GM18870 (cell line): ENCODE data around the gene UMAD1.

Experiments
- ATAC-seq: cut with Tn5 transposase; IDR thresholded peaks from one replicate; pipeline ENCODE4 v1.9.1; 2021; ENCODE audit warnings: moderate library complexity; ENCODE audit not compliant: unreplicated experiment

The UMAD1 gene

DNA sequence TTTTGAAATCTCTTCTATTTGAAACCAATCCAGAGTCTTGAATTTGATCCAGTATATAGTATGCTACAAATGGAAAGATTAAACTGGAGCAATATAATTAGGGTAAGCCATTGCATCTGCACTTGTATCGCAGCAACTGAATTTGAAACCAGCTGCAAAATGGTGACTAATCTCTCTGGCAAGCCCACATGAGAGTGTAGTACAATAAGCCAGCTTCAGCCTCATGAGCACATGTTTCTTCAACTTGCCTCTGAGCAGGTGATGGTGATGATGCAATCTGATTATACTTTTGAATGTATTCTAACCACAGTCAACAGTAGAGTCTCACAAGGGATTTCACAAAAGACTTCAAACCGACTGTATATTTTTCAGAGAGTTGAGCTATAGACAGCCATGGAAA, 78.7 kb downstream of the UMAD1 start:
- peak; percentile 96 for ATAC-seq

DNA sequence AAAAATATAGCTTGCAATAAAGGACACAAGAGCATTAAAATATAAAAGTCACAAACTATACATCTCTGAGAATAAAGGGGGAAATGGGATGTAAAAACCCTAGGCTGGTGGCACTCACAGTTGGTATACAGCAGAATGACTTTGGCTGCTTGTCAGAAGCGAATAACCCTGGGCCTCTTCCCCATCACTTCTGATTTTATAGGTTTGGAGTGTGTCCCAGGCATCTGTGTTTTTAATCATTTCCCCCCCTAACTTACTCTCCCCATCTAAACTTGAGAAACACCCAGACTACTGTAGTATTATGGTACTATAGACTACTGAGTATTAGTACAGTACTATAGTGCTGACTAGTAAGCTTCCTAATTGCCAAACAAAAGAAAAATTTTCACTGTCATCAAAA, 79.6 kb downstream of the UMAD1 start:
- ATAC-seq: no peak

DNA sequence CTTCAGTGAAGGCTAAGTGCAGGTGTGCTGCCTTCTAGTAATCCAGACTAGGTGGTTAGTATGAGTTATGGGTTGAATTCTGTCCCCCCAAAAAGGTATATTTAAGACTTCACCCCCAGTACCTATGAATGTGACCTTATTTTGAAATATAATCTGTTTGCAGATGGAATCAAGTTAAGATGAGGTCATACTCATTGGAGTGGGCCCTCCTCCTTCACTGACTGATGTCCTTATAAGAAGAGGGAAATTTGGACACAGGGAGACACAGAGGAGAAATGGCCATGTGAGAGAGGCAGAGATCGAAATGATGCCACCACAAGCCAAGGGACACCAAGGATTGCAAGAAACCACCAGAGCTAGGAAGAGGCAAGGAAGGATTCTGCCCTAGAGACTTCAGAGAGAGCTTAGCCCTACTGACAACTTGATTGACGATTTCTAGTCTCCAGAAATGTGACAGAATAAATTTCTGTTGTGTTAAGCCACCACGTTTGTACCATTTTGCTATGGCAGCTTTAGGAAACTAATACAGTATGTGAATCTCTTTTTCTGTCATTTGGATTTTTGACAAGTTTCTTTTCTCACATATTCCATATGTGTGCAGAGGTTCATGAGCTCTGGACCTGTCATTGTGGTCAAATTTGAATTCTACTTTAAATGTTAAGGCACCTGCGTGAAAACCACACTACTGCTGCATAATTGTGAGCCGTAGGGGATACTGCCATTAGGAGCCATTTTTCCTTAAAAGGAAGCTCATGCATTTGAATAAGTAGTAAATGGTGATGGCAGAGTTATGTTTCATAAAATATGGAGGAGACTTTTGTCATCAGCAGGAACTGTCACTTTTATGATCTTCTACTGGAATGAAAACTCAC, 80.4 kb downstream of the UMAD1 start:
- ATAC-seq: no peak

DNA sequence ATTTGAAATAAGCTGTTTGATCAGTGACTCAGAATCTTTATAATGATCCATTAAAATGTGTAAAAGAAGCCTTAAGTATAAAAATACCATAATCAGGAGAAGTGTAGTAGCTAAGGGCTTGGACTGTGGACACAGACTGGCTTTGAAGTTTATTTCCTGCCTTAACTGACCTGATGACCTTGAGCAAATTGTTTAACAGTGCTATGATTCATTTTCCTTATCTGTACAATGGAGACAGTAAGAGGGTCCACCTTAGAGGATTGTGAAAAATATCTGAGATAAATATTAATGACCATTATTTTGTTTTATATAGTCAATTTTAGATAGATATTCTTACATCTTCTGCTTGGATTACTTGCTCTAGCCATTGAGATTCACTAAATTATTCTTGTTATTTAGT, 91.2 kb downstream of the UMAD1 start:
- no peak for ATAC-seq

DNA sequence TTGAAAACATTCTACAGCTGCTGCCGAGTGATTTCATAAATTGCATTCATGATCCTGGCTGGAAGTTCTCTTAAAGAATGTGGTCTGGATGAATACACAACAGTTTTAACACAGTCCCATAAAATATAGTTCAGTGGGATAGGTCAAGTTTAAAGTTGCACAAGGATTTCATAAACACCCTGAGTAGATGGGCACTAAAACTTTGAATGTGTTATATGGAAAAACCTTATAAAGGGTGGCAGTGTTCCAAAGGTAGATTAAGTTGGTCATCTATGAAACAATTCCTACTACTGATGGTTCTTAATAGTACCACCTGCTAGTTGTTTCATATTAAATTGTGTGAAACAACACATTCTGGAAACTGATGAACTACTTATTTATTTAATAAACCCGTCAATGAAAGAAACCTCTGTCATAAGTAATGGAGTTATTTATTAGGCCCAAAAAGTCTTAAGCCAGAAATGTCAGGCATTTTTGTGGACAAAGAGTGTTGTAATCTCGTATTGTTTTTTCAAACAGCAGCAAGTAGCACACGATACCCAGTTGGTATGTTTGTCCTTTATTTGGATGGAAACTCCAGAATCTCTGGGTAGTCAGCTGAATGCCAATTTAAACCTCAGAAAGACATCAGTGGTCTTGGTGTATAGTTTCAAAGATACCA, 92.2 kb downstream of the UMAD1 start:
- ATAC-seq: no peak

DNA sequence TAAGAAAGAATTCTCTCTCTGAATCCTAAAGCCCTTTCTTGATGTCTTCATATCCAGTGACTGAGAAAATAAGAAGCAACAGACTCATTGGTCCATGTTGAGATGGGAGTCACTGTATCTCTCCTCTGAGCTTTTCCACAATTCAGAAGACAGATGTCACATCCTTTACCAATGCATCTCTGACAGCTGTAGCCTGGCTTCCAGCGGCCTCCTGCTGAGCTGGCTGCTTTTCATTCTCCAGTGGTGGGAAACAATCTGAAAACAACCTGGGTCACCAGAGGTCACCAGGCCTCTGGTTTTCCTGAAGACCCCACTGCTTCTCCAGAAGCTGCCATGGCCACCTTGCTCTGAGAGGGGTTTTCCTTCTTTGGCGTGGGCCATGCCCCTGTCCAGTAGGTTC, 96.1 kb downstream of the UMAD1 start:
- no peak for ATAC-seq

DNA sequence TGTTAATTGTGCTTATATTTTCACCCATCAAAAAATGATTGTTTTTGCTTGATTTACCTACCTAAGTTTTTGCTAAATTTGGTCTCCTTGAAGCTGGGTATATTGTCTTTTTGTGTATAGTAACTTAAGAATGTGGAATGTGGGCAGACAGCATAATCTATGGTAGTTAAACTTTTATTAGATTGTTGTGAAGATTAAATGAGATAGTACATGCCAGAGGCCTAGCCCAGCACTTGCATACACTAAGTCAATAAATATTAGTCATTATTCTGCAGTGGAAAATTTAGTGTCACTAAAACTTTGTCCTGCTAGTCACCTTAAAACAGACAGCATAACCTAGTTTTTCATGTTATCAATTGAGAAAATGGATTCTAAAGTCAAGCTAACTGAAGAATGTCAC, 97.1 kb downstream of the UMAD1 start:
- ATAC-seq: no peak

DNA sequence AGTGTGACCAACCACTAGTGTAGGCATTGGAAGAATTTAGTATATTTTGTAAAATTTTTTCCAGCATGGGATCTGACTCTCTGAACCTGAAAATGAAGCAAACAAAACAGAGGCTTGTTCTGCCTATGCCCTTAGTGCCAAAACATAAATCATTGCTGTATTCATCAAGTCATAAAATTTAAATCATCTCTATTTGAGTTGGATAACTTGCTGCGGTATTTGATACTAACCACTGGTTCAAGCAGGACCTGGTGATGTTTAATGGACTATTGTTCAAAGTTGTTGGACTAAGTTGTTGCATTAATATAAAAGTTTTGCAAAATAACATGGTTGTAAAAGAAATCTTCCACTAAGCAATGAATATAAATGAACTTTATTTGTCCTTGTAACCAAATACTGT, 97.6 kb downstream of the UMAD1 start:
- ATAC-seq: no peak

DNA sequence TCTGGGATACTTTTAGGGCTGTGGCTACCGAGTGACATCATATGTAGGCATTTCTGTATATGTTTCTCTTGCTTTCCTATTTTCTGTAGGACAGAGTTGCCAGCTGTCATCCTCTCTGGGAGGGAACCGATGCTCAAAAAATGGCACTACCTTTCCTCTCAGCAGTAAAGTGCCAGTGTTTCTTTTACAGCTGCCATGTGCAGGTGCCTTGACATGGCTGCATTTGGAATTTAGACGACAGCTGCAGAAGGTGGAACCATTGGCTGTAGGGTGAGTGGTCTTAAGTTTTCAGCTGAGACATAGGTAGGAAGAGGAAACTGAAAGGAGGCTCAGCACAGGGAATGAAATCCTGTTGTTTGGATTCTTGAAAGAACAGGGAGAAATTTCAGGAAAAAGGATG, 98.1 kb downstream of the UMAD1 start:
- no peak for ATAC-seq

DNA sequence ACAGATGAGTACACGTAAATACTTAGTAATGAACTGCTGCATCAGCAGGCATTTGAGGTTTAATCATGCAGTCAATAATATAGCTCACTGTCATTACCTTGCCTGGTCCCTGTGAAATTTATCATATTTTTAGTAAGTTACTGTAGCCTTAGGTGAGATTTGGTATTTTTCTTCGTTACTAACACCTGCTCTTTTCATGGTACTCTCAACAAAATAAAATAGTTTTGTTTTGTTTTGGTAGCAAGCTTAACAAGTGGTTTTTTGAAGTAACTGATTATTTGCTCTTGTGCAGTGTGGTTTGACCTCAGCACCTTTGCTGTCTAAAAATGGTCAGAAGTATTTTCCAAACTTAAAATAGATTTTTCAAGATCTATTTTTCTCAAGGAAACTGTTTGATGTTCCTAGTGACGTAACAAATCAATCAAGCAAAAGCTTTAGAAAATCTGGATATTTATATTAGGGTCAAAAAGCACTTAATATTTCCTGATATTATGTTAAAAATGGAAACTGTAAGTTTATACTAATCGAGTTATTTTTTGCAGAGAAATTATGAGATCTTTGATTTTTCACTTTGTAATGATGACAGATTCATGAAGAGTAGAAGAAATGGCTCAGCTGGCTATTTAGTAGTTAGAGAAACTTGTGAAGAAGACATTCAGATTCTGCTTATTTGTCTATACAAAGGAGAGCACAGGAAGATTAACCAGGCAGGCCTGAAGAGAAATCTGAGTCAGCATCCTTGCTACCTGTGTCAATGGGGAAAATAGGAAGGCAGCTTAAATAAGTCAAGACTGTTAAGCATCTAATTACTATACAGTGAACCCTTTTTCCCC, 98.9 kb downstream of the UMAD1 start:
- peak; percentile 78 for ATAC-seq

DNA sequence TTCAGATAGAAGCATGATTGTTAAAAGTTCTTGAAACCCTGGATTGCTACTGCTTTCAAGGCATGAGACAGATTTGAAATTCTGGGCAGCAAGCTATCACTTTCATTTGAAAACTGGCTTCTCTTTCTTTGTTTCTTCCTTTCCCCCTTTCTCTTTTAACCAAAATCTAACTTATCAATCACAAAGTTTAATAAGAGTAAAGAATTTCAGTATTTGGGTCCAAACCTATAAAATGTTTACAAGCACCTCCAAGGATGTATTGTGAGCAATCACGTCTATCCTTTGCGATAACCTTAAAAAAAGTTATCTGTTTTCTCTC, 99.4 kb downstream of the UMAD1 start:
- ATAC-seq: no peak

DNA sequence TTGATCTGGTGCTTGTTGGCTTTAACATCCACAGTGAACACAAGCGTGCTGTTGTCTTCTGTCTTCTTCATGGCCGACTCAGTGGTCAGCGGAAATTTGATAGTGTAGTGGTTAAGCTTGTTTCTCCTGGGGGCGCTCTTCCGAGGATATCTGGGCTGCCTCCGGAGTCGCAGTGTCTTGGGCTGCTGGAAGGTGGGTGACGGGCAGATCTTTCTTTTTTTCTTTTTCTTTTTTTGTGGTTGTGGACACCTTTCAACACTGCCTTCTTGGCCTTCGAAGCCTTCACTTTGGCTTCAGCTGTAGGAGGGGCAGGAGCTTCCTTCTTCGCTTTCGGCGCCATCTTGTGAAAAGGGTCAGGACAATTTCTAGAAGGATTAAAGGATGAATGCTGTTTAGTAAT, 101.7 kb downstream of the UMAD1 start:
- ATAC-seq: no peak

DNA sequence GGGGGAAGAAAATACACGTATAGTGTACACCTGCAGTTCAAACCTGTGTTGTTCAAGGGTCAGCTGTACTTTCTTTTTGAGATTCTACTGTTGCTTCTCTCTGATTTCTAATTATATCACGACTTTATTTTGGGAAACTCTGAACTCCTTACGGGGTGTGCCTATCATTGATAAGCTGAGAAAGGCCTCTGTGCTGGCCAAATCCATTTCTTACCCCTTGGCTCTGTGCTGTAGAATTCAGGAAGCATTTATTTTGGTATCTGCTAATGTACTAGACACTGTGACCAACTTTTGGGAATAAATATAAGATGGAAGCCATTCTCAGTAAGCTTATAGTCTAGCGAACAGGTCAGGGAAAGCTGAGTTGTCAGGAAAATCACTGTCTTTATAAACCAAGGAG, 104.7 kb downstream of the UMAD1 start:
- ATAC-seq: no peak

DNA sequence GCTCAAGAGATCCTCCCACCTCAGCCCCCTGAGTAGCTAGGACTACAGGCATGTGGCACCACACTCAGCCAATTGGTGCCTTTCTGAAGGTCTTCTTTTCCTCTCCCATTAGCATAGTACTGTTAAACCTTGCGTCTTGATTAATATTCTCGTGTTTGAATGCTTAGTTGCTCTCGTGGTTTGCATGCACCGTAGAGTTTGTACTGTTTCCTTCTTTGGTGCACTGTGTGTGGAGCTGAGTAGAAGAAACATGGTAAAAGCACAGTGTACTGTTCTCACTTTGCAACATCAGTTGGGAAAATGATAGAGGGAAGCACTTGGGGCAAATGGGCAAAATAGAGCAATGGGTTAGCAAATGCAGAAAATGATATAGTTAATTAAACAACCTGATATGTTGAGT, 105.4 kb downstream of the UMAD1 start:
- ATAC-seq: no peak

DNA sequence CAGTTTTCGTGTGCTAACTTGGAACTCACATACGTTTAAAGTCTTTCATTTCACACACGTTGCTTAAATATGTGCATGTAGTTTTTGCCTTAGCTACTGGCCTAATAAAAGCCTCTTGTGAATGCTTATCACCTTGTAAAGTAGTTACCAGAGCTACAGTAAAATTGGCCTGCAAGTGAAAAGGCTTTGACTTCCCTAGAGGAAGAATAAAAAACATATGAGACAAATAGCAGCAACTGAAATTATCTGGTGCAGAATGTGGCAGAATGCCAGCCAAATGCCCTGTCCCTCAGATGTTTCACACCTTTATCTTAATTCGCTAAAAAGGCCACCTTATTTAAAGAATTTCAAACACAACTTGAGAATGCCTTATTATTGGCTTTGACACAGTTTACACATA, 105.9 kb downstream of the UMAD1 start:
- ATAC-seq: no peak

DNA sequence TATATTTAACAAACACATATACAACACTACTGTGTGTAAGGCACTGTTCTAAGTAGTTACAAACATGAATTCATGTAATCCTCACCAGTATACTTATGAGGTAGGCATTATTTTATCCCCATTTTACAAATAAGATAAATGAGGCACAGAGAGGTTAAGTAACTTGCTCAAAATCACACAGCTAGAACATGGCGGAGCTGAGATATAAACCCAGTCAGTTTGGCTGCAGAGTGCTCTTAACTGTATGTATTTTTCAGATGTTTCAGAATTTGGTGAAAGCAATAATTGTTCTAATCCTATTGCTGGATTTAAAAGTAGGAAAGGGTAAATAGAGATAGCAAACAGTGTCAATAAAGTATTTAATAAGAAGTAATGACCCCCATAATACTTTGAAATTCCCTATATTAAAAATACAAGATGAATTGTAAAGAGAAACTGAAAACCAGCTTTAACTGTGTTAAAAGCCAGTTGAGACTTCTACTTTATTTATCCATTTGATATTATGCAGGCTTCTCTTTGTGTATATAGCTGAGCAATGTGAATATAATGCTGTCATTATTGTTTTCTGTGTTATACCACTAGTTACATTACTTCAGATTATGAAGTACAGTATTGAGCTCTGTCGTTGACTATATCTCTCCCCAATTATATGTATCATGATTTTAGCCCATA, 110.2 kb downstream of the UMAD1 start:
- no peak for ATAC-seq

DNA sequence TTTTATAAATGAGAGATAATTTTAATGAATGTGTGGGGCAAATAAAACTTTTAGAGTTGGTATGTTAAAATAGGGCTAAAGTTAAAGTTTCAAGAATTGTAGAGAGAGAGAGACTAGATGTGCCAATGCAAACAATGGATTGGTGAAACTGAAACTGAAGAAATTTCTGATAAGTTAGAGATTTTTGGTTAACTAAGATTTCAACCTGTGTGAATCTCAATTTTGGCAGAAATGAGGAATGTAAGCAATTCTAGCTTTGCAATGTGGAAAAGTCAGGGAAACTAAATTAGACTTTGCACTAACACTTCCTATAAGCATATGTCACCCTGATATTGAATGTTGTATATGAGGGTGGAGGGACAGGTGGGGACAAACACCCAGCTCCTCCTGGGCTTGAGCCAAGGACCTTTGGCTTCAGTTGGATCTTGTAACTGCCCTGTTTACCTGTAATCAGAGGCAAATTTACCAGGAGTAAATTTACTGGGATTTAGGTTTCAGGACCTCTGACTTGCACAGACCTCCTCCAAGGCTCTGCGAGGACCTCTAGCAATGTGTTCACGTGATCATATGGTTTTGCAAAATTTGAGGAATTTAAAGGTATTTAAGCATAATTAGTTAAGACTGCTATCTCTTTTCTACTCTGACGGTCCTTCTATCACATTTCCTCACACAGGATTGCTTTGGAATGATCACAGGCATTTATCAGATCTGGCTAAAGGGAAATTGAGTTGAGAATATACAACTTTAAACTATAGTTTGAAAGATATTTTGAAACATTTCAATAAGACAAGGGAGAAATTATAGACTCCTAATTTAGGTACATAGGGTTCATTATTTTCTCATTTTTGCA, 110.9 kb downstream of the UMAD1 start:
- no peak for ATAC-seq

DNA sequence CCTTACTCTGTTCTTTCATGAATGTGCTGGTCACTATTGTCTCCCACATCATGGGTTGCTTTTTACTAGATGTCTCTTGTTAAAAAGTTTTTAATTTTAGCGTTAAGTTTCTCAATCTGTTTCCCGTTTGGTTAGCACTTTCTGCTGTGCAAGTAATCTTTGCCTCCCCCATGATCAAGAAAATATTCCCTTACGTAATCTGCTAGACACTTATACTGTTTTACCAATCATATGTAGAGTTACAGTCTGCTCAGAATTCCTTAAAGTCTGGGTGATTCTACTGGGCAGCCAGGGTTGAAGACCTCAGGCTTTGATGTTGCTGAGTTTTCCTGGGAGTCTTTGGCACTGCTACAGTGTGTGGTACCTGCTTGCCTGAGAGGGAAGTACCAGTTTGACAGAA, 116.0 kb downstream of the UMAD1 start:
- no peak for ATAC-seq

DNA sequence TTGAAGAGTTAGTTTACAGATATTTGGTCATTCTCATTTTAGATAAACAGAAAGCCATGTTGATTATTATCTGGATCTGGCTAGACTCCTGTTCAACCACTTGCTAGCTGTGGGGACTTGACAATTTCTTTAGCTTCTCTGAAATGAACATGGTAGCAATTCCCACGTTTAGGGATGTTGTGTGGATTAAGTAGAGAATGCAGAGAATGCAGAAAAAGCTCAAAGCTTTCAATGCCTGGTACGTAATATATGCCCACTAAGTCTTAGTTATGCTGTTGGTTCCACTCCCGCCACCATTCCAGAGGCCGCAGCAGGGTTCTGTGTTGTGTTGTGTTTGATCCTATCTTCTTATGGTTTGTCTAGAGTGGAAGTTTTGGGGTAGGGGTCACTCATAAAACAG, 117.0 kb downstream of the UMAD1 start:
- no peak for ATAC-seq

DNA sequence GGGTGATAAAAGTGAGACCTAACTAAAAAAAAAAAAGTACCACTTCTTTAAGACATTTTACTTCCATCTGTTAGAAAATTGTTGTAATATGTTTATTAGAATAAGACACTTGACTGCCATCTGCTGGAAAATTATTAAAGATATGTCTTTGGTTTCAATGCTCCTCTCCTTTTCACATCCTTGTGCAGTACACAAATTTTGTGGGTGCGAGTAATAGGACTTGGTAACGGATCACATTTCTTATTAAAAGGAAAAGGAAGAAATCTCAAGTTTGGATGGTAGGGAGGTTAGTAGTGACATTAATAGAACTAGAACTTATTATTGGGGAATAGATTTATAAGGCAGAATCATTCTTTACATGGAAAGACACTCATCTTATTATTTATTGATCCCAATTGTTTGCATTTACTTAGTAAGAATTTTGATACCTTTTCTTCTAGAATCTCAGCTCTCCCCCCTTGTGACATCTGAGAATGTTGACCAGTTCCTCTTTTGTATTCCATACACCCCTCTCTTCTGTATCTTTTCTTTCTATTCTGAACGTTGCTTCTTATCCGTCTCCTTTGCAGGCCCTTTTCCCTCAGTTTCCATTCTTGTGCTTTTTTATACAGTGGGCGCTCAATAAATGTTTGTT, 120.9 kb downstream of the UMAD1 start:
- ATAC-seq: no peak
